Body of pancreas (tissue), 4 donors: ENCODE measurements around the gene ZNF431. TPM values are rescaled to one million over a fixed set of nuclear protein-coding genes. Genes with fewer than 3 reads are reported as not detected.
A peak's percentile ranks its signal among the peaks of the same experiment; 100 is the strongest.

Source experiments
- ATAC-seq: fragments of 150-250 bp; one replicate; pipeline ENCODE4 v1.9.1; 2016
- DNase-seq, 4 donors: peaks; one replicate each; pipeline ENCODE4 v3.0.0-alpha.2; 2019
- H3K27ac ChIP-seq, 4 donors: fragments of 200-600 bp; sonication (generic); 1 replicate in 3 of 4; 2 replicates in 1 of 4; pipeline versions ENCODE4 v1.5.1 to v1.6.1; 2016 to 2019; ENCODE audit warnings: mild to moderate bottlenecking in 1 of 4, mixed read lengths in 1 of 4, moderate library complexity in 1 of 4
- H3K27me3 ChIP-seq, 2 donors: fragments of 200-600 bp; sonication (generic); one replicate each; pipeline ENCODE4 v1.6.0; 2016; ENCODE audit warnings: mild to moderate bottlenecking in 1 of 2
- H3K36me3 ChIP-seq, 2 donors: fragments of 200-600 bp; sonication (generic); replicated peaks in 1 of 2; 2 replicates each; pipeline ENCODE4 v1.5.1; 2016; ENCODE audit warnings: low read depth in 2 of 2; ENCODE audit not compliant: insufficient read depth in 1 of 2
- H3K4me1 ChIP-seq: fragments of 200-600 bp; sonication (generic); one replicate; pipeline ENCODE4 v1.6.0; 2016
- H3K4me3 ChIP-seq, 2 donors: fragments of 200-600 bp; sonication (generic); 1 replicate in 1 of 2; 2 replicates in 1 of 2; pipeline ENCODE4 v1.5.1; 2016 to 2019
- H3K9me3 ChIP-seq, 3 donors: fragments of 200-600 bp; sonication (generic); 1 replicate in 2 of 3; 2 replicates in 1 of 3; pipeline ENCODE4 v1.5.1; 2016
- POLR2A ChIP-seq, 3 donors: fragments of 450-650 bp; IDR thresholded peaks; one replicate each; pipeline ENCODE4 v1.6.1; 2016; ENCODE audit warnings: antibody characterized with exemption in 3 of 3, mild to moderate bottlenecking in 2 of 3
- WGBS, 2 donors: methylation state at CpG; one replicate each; pipeline ENCODE4 v1.1.5; 2017; 5-methylcytosine and 5-hydroxymethylcytosine counted together
- intact Hi-C: fragments of 100-400 bp; cut with DNase I; formaldehyde crosslinking; loops from one replicate; pipeline ENCODE4 v1.15.1; 2023
- total RNA-seq, 2 donors: library from RNA; depleted of rRNA; stranded (reverse); fragments of >200 nt; gene quantifications; one replicate each; pipeline ENCODE4 v1.1.0, GENCODE V29; 2016
- TF ChIP-seq, protein P1 (sequence below), 7 experiments: fragments of 450-650 bp in 4 of 7; fragments of 200-600 bp in 3 of 7; sonication (generic) in 3 of 7; IDR thresholded peaks; one replicate each; pipeline ENCODE4 v1.5.1; 2016 to 2019; ENCODE audit warnings: antibody characterized with exemption in 7 of 7

Gene ZNF431
- total RNA-seq, 2 donors from 2014 or later = 4.9 to 7.9 TPM

DNA sequence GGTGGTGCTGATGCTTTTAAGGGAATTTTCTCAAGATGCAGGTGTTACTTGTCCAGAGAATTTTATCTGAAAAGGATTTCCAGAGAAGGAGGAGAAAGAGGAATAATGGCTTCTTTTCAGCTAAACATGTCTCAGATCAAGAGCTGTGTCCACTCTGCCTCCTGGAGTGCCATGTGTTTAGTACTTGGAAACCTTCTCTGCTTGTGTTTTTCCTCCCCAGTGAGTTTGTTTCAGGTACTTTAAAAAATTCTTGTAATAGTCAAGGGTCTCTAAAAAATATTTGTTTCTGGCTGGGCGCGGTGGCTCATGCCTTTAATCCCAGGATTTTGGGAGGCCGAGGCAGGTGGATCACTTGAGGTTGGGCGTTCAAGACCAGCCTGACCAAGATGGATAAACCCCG lies 22.7 kb downstream of the ZNF431 start:
- DNase-seq (no peak), ATAC-seq (no peak)
- no peak for TF ChIP-seq POLR2A (IDR thresholded peaks at IDR 0.05)
- H3K4me1 ChIP-seq = no peaks in the 10 kb centered on the region
- intact Hi-C loops = no loop called here
- no peak overlapping the region for H3K4me3 ChIP-seq
- 95 to 97% methylated on average over 5 of the region's 5 CpGs for WGBS, 2 donors
- H3K36me3 ChIP-seq = no peaks in the 10 kb centered on the region
- H3K27ac ChIP-seq = no peak overlapping the region
- H3K27me3 ChIP-seq = no peaks in the 10 kb centered on the region
- peaks cover 0 to 4% (median 0%) of the 10 kb centered on the region in 3 donors for H3K9me3 ChIP-seq

- intact Hi-C loops = no loop called here
- DNase-seq (no peak), ATAC-seq (no peak)
- Histone ChIP-seq H3K4me3 (no peak overlapping the region), H3K36me3 (no peaks in the 10 kb centered on the region), H3K9me3 (peaks cover 0 to 4% (median 0%) of the 10 kb centered on the region in 3 donors), H3K27ac (no peak overlapping the region), H3K4me1 (no peaks in the 10 kb centered on the region), H3K27me3 (no peaks in the 10 kb centered on the region)
- TF ChIP-seq POLR2A (IDR thresholded peaks at IDR 0.05) = no peak
- TF ChIP-seq, protein P1, sequence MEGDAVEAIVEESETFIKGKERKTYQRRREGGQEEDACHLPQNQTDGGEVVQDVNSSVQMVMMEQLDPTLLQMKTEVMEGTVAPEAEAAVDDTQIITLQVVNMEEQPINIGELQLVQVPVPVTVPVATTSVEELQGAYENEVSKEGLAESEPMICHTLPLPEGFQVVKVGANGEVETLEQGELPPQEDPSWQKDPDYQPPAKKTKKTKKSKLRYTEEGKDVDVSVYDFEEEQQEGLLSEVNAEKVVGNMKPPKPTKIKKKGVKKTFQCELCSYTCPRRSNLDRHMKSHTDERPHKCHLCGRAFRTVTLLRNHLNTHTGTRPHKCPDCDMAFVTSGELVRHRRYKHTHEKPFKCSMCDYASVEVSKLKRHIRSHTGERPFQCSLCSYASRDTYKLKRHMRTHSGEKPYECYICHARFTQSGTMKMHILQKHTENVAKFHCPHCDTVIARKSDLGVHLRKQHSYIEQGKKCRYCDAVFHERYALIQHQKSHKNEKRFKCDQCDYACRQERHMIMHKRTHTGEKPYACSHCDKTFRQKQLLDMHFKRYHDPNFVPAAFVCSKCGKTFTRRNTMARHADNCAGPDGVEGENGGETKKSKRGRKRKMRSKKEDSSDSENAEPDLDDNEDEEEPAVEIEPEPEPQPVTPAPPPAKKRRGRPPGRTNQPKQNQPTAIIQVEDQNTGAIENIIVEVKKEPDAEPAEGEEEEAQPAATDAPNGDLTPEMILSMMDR (IDR thresholded peaks at IDR 0.05) = no peak
- WGBS, 2 donors = 75 to 86% methylated on average over 2 of the region's 2 CpGs
Measured at GRCh38 chr19:21166436-21166835, 24.6 kb downstream of the ZNF431 start.

- ATAC-seq (no peak), DNase-seq (no peak)
- 32 to 50% methylated on average over 7 of the region's 7 CpGs for WGBS, 2 donors
- Histone ChIP-seq H3K4me3 (no peak overlapping the region), H3K27me3 (no peaks in the 10 kb centered on the region), H3K4me1 (peaks cover 12% of the 10 kb centered on the region), H3K9me3 (no peaks in the 10 kb centered on the region), H3K36me3 (no peaks in the 10 kb centered on the region), H3K27ac (no peak overlapping the region)
- intact Hi-C loops = no loop called here
- TF ChIP-seq, protein P1 (IDR thresholded peaks at IDR 0.05) = no peak
- TF ChIP-seq POLR2A (IDR thresholded peaks at IDR 0.05) = no peak
Measured at GRCh38 chr19:21197590-21198295, 55.9 kb downstream of the ZNF431 start.

- Histone ChIP-seq H3K36me3 (no peaks in the 10 kb centered on the region), H3K4me3 (no peak overlapping the region), H3K4me1 (peaks cover 1% of the 10 kb centered on the region), H3K27me3 (no peaks in the 10 kb centered on the region), H3K27ac (no peak overlapping the region), H3K9me3 (no peaks in the 10 kb centered on the region)
- WGBS, 2 donors = 33 to 36% methylated on average over 9 of the region's 9 CpGs
- TF ChIP-seq, protein P1 (IDR thresholded peaks at IDR 0.05) = peak; percentile 58 to 88 (median 81)
- TF ChIP-seq POLR2A (IDR thresholded peaks at IDR 0.05) = no peak
- DNase-seq (peak; percentile 20 to 47 (median 38)), ATAC-seq (peak; percentile 71)
- intact Hi-C loops = loop anchor here (5.0 to 10.0 kb wide), 2 partner anchors 279 to 492 kb away; no protein-coding TSS in a partner anchor
Measured at GRCh38 chr19:21202865-21203494, 61.1 kb downstream of the ZNF431 start.

DNA sequence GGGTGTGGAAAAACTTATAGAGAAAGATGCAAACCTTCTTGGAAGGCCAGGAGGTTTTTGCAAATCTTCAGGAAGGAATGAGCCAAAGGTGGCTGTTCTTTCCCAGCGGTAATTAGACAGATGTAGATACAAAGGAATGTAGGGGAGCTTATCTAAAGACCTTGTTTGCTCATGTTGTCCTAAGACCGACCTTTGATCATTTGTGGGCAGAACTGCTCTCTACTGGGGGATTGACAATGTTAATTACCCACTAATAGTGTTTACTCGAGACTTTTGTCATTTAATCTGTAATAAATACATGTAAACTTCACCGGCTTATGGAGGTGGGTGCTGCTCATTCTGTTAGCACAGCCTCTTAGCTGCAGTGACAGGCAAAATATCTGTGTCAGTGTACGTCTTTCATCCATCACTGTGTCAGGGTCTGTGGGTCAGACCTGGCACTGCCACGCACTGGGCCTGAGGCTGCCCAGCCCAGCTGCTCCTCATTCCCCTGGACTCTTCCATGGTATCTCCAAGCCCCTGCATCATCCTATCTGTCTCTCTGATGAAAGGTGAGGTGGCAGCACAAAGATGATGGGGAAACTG lies 68.3 kb downstream of the ZNF431 start:
- DNase-seq (no peak), ATAC-seq (no peak)
- Histone ChIP-seq H3K9me3 (no peaks in the 10 kb centered on the region), H3K4me3 (no peak overlapping the region), H3K4me1 (peaks cover 4% of the 10 kb centered on the region), H3K27ac (no peak overlapping the region), H3K36me3 (no peaks in the 10 kb centered on the region), H3K27me3 (no peaks in the 10 kb centered on the region)
- WGBS, 2 donors = 6 to 13% methylated on average over 6 of the region's 6 CpGs
- TF ChIP-seq, protein P1 (IDR thresholded peaks at IDR 0.05) = no peak
- no peak for TF ChIP-seq POLR2A (IDR thresholded peaks at IDR 0.05)
- intact Hi-C loops = no loop called here
